CD4-positive, alpha-beta T cell treated with Interleukin-15 for 4 hours (primary cell): ENCODE measurements around the gene DNAAF5.

Source experiments
- DNase-seq: peaks from one replicate; pipeline ENCODE4 v3.0.0-alpha.2; 2020; ENCODE audit warnings: low spot score

DNAAF5 gene

DNA sequence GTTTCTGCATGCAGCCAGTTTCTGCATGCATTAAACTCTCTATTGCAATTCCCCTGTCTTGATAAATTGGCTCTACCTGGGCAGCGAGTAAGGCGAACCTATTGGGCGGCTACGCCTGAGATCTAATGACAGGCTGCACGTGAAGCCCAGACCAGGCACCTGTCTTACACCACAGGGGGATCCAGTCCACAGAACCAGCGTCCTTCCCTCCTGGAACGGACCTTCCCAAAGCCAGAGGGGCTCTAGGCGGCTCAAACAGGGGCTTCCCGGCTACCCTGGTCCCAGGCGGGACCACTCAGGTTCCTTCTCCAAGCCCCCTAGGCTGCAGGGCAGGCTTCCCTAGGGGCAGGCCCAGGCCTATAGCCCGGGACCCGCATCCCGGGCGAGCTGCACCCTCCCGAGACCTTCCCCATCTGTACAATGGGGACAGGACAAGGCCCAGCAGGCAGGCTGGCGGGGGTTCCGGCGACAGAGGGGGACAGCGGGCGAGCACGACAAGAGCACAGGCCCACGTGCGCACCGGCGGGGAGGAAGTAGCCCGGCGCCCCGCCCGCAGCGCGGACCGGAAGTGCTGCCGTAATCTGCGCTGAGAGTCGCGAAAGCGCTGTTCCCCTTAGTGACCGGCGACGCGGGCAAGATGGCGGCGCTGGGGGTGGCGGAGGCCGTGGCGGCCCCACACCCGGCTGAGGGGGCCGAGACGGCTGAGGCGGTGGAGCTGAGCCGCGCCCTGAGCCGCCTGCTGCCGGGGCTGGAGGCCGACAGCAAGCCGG is at the start of gene DNAAF5:
Gene DNAAF5, plus strand, starts transcription at position 616 of the 770 bp plus-strand sequence. Its CDS starts 22 bp downstream, at position 638.
- peak; percentile 86 for DNase-seq

DNA sequence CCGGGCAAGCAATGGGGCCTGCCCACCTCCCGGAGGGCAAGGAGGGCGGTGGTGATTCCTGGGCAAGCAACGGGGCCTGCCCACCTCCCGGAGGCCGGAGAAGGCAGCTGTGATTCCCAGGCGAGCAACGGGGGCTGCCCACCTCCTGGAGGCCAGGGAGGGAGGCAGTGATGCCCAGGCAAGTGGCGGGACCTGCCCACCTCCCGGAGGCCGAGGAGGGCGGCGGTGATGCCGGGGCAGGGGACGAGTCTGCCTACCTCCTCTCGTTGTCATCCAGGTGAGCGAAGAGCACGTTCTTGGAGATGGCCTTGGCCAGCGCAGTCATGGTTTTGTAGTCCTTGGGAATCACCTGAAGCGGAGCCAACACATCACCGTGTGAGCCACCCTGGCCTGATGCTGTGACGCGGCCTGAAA is 49.5 kb upstream of the DNAAF5 start:
- DNase-seq = no peak

- no peak for DNase-seq
Measured at GRCh38 chr7:680411-681127, 45.9 kb upstream of the DNAAF5 start.

- DNase-seq = no peak
Measured at GRCh38 chr7:681551-682307, 44.8 kb upstream of the DNAAF5 start.

- DNase-seq = no peak
Measured at GRCh38 chr7:682810-683209, 43.7 kb upstream of the DNAAF5 start.

- no peak for DNase-seq
Measured at GRCh38 chr7:683526-684205, 42.8 kb upstream of the DNAAF5 start.

DNA sequence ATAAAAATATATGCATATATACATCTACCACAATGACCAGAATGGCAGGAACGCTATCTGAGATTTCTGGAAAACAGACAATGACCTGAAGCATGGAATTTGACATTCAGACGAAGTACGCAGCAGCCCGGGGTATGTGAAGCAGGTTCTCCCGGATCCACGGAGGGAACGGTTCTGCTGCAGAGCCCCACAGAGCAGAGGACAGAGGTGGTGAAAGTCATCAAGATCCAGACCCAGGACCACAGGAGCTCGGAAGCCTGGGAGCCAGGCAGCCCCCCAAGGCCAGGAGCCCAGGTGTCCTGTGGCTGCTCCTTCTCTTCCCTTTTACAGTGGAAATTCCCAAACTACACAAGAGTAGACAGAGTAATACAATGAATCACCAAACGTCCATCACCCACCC is 42.1 kb upstream of the DNAAF5 start:
- DNase-seq = no peak

- DNase-seq = no peak
Measured at GRCh38 chr7:685540-685939, 41.0 kb upstream of the DNAAF5 start.

DNA sequence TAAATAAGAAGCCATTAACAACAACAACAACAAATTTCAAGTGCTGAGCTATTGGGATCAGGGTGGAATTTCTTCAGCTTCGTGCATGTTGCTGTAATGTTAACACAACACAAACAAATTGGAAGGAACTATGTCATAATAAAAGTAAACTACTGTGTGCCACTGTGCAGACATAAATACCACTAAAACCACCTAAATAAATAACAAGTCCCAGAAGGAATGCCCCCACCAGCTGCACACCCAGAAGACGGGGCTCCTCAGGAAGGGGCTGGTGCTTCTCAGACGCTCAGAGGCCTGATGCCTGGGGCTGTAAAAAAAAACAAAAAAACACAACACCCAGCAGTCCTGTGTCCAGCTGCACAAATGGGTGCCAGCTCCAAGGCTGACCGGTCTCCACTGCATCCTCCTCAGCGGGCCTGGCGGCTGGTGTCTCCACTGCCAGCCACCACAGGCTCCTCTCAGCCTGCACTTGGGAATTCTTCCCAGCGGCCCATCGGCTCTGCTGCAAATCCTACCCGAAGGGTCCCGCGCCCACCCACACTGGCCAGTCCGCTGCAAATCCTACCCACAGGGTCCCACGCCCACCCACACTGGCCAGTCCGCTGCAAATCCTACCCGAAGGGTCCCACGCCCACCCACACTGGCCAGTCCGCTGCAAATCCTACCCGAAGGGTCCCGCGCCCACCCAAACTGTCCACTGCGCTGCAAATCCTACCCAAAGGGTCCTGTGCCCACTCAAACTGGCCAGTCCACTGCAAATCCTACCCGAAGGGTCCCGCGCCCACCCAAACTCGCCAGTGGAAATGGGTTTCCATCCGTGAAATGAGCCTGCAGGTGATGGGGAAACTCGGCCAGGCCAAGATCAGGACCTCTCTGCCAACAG is 35.8 kb upstream of the DNAAF5 start:
- no peak for DNase-seq

- no peak for DNase-seq
Measured at GRCh38 chr7:691361-692045, 35.0 kb upstream of the DNAAF5 start.

- no peak for DNase-seq
Measured at GRCh38 chr7:693280-693679, 33.2 kb upstream of the DNAAF5 start.

DNA sequence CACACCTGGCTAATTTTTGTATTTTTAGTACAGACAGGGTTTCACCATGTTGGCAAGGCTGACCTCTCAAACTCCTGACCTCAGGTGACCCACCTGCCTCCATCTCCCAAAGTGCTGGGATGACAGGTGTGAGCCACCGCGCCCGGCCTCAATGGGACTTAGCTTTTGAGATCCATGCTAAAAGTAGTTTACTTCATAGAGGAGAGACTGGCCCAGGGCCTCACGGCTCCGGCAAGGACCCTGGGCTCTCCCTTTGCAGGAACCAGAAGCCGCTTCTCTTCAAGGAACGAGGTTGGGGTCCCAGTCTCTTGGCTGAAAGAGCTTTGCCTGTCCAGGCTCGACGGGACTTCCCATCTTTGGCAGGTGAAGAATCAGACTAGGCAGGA is 30.1 kb upstream of the DNAAF5 start:
- no peak for DNase-seq

GRCh38 chr7:696812-697551 is 29.5 kb upstream of the DNAAF5 start:
- DNase-seq = no peak

DNA sequence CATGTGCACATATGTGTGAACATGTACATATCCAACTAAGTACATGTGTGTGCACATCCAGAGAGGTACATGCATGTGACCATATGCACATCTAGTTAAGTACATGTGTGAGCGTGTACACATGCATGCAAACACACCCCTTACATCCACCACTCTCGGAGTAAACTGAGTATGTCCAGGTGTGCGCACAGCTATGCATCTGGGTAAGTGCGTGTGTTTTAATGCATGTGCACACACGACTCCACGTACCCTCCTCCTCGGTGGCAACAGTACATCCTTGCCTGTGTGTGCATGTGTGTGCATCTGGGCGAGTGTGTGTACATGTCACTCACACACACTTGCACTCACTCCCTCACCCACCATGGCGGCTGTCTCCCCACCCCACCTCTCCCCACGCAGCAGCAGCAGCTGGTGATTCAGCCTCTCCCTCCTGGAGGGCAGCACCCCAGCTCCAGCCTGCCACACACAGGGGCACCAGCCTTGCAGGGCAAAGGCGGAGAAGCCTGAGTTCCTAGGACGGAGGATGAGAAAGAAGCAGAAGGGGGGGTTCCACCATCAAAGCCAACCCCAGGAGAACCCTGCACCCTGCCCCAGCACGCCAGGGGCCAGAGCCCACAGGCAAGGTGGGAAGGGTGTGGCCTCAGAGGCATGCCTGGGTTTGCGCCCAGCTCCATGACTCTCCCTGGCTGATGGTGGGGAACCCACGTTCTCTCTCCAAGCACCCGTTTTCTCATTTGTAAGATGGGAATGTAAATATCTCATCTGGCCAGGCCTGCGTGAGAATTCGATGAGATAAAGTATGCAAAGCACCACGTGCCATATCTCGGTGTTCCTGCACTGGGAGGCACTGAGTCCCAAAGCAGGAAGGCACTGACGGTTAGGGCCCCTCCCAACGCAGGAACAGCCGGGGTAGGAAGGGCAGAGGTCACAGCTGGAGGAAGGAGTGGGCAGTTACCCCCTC is 27.7 kb upstream of the DNAAF5 start:
- DNase-seq = no peak

GRCh38 chr7:699476-700170 is 26.9 kb upstream of the DNAAF5 start:
- DNase-seq = no peak

GRCh38 chr7:701086-701671 is 25.3 kb upstream of the DNAAF5 start:
- no peak for DNase-seq

DNA sequence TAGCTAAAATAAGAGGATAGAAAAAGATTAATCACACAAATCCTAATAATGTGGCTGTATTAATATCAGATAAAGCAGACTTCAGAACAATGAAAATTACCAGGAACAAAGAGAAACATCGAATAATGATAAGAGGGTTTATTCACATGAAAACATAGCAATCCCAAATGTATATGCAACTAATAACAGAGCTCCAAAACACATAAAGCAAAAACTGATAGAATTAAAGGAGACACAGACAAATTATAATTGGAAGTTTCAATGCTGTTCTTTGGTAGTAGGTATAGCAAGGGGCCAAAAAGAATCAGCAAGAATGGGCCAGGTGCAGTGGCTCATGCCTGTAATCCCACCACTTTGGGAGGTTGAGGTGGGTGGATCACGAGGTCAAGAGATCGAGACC is 23.4 kb upstream of the DNAAF5 start:
- DNase-seq = no peak

DNA sequence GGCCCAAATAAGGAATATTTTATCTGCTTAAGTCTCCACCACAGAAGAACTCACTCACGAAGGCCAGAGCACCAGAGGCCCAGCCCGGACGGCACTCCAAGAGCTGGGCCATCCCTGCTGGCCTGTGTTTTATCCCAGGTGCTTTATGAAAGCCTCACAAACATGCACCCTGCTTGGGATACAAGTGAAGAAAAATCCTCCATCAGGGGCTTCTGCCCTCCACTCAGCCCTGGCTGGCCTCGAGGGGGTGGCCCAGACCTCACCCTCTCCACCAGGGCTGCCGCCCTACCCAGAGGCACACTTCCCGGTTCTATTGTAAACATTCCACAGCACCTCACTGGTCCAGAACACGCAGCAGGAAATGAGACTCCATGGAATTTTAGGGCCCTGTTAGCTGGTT is 19.8 kb upstream of the DNAAF5 start:
- no peak for DNase-seq
